Peyer's patch (tissue), 4 donors: Measurements from ENCODE around the gene TFF1.

Experiments used
- POLR2A ChIP-seq, 2 donors: fragments of 450-650 bp; IDR thresholded peaks; one replicate each; pipeline ENCODE4 v1.5.1; 2017; ENCODE audit warnings: antibody characterized with exemption in 2 of 2, mild to moderate bottlenecking in 2 of 2, moderate library complexity in 2 of 2
- TF ChIP-seq, protein P1 (sequence below), 6 experiments: fragments of 450-650 bp in 4 of 6; fragments of 200-600 bp in 2 of 6; sonication (generic) in 1 of 6; IDR thresholded peaks; one replicate each; pipeline ENCODE4 v1.5.1; 2017 to 2019; ENCODE audit warnings: antibody characterized with exemption in 6 of 6, mild to moderate bottlenecking in 3 of 6, moderate library complexity in 1 of 6

DNA sequence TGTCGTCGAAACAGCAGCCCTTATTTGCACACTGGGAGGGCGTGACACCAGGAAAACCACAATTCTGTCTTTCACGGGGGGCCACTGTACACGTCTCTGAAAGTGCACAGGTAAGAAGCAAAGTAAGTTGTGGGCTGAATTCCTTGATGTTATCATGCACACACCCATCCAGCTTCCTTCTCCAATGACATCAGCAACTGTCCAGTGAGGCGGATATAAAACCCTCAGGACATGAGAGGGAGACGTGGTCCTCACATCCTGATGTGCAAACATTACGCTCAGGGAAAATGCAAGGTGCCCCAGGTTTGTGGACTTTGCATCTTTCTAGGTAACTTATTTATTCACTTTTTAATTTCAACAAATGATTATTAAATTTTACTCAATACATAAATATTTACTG, 3.0 kb downstream of the TFF1 start:
- TF ChIP-seq, protein P1, sequence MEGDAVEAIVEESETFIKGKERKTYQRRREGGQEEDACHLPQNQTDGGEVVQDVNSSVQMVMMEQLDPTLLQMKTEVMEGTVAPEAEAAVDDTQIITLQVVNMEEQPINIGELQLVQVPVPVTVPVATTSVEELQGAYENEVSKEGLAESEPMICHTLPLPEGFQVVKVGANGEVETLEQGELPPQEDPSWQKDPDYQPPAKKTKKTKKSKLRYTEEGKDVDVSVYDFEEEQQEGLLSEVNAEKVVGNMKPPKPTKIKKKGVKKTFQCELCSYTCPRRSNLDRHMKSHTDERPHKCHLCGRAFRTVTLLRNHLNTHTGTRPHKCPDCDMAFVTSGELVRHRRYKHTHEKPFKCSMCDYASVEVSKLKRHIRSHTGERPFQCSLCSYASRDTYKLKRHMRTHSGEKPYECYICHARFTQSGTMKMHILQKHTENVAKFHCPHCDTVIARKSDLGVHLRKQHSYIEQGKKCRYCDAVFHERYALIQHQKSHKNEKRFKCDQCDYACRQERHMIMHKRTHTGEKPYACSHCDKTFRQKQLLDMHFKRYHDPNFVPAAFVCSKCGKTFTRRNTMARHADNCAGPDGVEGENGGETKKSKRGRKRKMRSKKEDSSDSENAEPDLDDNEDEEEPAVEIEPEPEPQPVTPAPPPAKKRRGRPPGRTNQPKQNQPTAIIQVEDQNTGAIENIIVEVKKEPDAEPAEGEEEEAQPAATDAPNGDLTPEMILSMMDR (IDR thresholded peaks at IDR 0.05) = no peak
- TF ChIP-seq POLR2A (IDR thresholded peaks at IDR 0.05) = no peak
